K562 (cell line): Measurements from ENCODE around the gene TNPO3. TPM values are rescaled to one million over a fixed set of nuclear protein-coding genes. Genes with fewer than 3 reads are reported as not detected.

Experiments
- ATAC-seq: fragments of 200-7000 bp; cut with Tn5 transposase; 3 replicates; pipeline ENCODE4 v1.9.1; 2020; ENCODE audit warnings: moderate library complexity
- BruUV-seq: library from RNA; stranded (reverse); fragments of 400-500 nt; replicated peaks from 2 replicates; lab custom pipeline; 2021; lab: Mats Ljungman, UMichigan
- CTCF ChIA-PET: fragments of 300-600 bp; formaldehyde crosslinking; extraction: SDS; loops from one replicate; lab custom pipeline; 2021; ENCODE audit warnings: low intra/inter-chr PET ratio; lab: Yijun Ruan, JAX
- POLR2A ChIA-PET: fragments of 300-600, 350-650 bp; sonication (Branson Sonifier 250); formaldehyde crosslinking; extraction: SDS; loops from one replicate; lab custom pipeline; 2021; ENCODE audit warnings: antibody characterized with exemption, inconsistent platforms; lab: Yijun Ruan, JAX
- DNase-seq, 4 experiments: peaks; one replicate each; pipeline versions ENCODE4 v3.0.0 to v3.0.0-alpha.2; 2011 to 2018; ENCODE audit warnings: low spot score in 3 of 4, mixed read lengths in 3 of 4; ENCODE audit errors: extremely low read depth in 1 of 4
- FAIRE-seq: peaks from 2 replicates; lab custom pipeline; 2011; peaks lifted over from hg19 to GRCh38; lab: Jason Lieb, UNC
- H2AFZ ChIP-seq: 2 replicates; pipeline ENCODE4 v1.6.0; 2011; ENCODE audit warnings: low read depth, low read length, control low read depth, inconsistent platforms
- H3K27ac ChIP-seq: fragments of 200-600 bp; 3 replicates; pipeline ENCODE4 v1.8.0; 2011; ENCODE audit warnings: low read depth, mild to moderate bottlenecking, control low read depth, inconsistent platforms, low read length, moderate library complexity, mixed read lengths; ENCODE audit errors: extremely low read depth
- H3K27me3 ChIP-seq, 2 experiments: fragments of 300-600 bp in 1 of 2; 2 replicates in 1 of 2; 3 replicates in 1 of 2; pipeline versions ENCODE4 v1.6.0 to v1.8.0; 2011; ENCODE audit warnings: inconsistent platforms in 2 of 2, low read length in 2 of 2, mild to moderate bottlenecking in 1 of 2, mixed read lengths in 1 of 2, moderate library complexity in 1 of 2; ENCODE audit not compliant: control insufficient read depth in 2 of 2, insufficient read depth in 2 of 2
- H3K36me3 ChIP-seq: fragments of 300-600 bp; 3 replicates; pipeline ENCODE4 v1.8.0; 2011; ENCODE audit warnings: mild to moderate bottlenecking, low read length, inconsistent platforms; ENCODE audit not compliant: control insufficient read depth, insufficient read depth
- H3K4me1 ChIP-seq, 2 experiments: fragments of 200-600 bp in 1 of 2; replicated peaks in 1 of 2; 2 replicates in 1 of 2; 3 replicates in 1 of 2; pipeline versions ENCODE4 v1.5.1 to v1.8.0; 2011; ENCODE audit warnings: inconsistent platforms in 2 of 2, low read length in 2 of 2, mild to moderate bottlenecking in 1 of 2, mixed read lengths in 1 of 2, moderate library complexity in 1 of 2; ENCODE audit not compliant: control insufficient read depth in 2 of 2, insufficient read depth in 2 of 2
- H3K4me2 ChIP-seq: 2 replicates; pipeline ENCODE4 v1.6.1; 2011; ENCODE audit warnings: low read length, control low read depth, inconsistent platforms, mixed read lengths; ENCODE audit not compliant: insufficient read depth
- H3K4me3 ChIP-seq: fragments of 200-600 bp; sonication (generic), shearing (Covaris generic); 2 replicates; pipeline ENCODE4 v1.5.1; 2016; ENCODE audit warnings: control low read depth, inconsistent platforms
- H3K79me2 ChIP-seq: fragments of 200-600 bp; 3 replicates; pipeline ENCODE4 v1.8.0; 2011; ENCODE audit warnings: low read length, inconsistent platforms; ENCODE audit not compliant: control insufficient read depth, insufficient read depth
- H3K9ac ChIP-seq, 2 experiments: 2 replicates each; pipeline versions ENCODE4 v1.6.0 to v1.6.1; 2011; ENCODE audit warnings: low read depth in 2 of 2, low read length in 2 of 2, control low read depth in 1 of 2, inconsistent platforms in 1 of 2, mild to moderate bottlenecking in 1 of 2, mixed read lengths in 1 of 2; ENCODE audit not compliant: insufficient read depth in 1 of 2
- H3K9me1 ChIP-seq: one replicate; pipeline ENCODE4 v1.6.0; 2011; ENCODE audit warnings: inconsistent platforms, mild to moderate bottlenecking, low read length, moderate library complexity; ENCODE audit not compliant: control insufficient read depth, insufficient read depth
- H3K9me3 ChIP-seq: replicated peaks from 2 replicates; pipeline ENCODE4 v1.5.1; 2011; ENCODE audit warnings: low read depth, low read length, inconsistent platforms; ENCODE audit not compliant: control insufficient read depth, insufficient read depth
- H4K20me1 ChIP-seq: replicated peaks from 2 replicates; pipeline ENCODE4 v1.6.1; 2011; ENCODE audit warnings: low read length, inconsistent platforms, mixed read lengths; ENCODE audit not compliant: control insufficient read depth, insufficient read depth
- BMI1 ChIP-seq: fragments of 150-350 bp; IDR thresholded peaks from 2 replicates; pipeline ENCODE4 v1.6.1; 2014; ENCODE audit warnings: low read length
- CHD1 ChIP-seq: fragments of 200-600 bp; sonication (generic); IDR thresholded peaks from one replicate; pipeline ENCODE4 v1.6.1; 2012; ENCODE audit warnings: mild to moderate bottlenecking, moderate library complexity, low read length, inconsistent platforms
- COPS2 ChIP-seq: fragments of 450-650 bp; conservative IDR thresholded peaks from 2 replicates; pipeline ENCODE4 v1.6.1; 2016; ENCODE audit warnings: mild to moderate bottlenecking, moderate library complexity
- GTF2E2 ChIP-seq: fragments of 200-800 bp; sonication (Bioruptor generic); IDR thresholded peaks from 2 replicates; pipeline ENCODE4 v1.6.1; 2016; ENCODE audit warnings: missing genetic modification characterization, missing compliant biosample characterization
- MCM2 ChIP-seq: fragments of 450-650 bp; IDR thresholded peaks from 2 replicates; pipeline ENCODE4 v1.6.1; 2017; ENCODE audit warnings: low read depth, mild to moderate bottlenecking
- MEF2A ChIP-seq: IDR thresholded peaks from 2 replicates; pipeline ENCODE4 v1.6.1; 2011; ENCODE audit warnings: low read depth, mild to moderate bottlenecking, low read length, moderate library complexity; ENCODE audit not compliant: control insufficient read depth
- NCOR1 ChIP-seq: fragments of 450-650 bp; IDR thresholded peaks from 2 replicates; pipeline ENCODE4 v1.6.1; 2016; ENCODE audit warnings: mild to moderate bottlenecking, moderate library complexity
- POU5F1 ChIP-seq: fragments of 150-350 bp; IDR thresholded peaks from 2 replicates; pipeline ENCODE4 v1.6.1; 2014; ENCODE audit warnings: borderline replicate concordance, low read length, low read depth, mild to moderate bottlenecking; ENCODE audit not compliant: partially characterized antibody
- U2AF2 ChIP-seq: fragments of 200-400 bp; formaldehyde crosslinking; optimal IDR thresholded peaks from 2 replicates; pipeline ENCODE3; 2017; ENCODE audit warnings: low read depth, mild to moderate bottlenecking, low read length
- ZNF3 ChIP-seq: fragments of 250-450 bp; sonication (Bioruptor Pico); IDR thresholded peaks from 2 replicates; pipeline ENCODE4 v1.5.0; 2021; ENCODE audit warnings: mild to moderate bottlenecking, moderate library complexity
- ZNF384 ChIP-seq: IDR thresholded peaks from 2 replicates; pipeline ENCODE4 v1.6.1; 2012; ENCODE audit warnings: low read depth, low read length, improper control_type of control experiment
- ZSCAN29 ChIP-seq: fragments of 450-650 bp; IDR thresholded peaks from 2 replicates; pipeline ENCODE4 v1.6.1; 2017
- WGBS: fragments of 100-300 bp; shearing (Covaris generic); methylation state at CpG from one replicate; pipeline ENCODE4 v1.1.6; 2016; ENCODE audit warnings: low coverage, mixed read lengths; ENCODE audit not compliant: insufficient coverage; ENCODE audit errors: missing lambda C conversion rate; 5-methylcytosine and 5-hydroxymethylcytosine counted together
- in situ Hi-C: fragments of 300-500 bp; cut with MboI; formaldehyde crosslinking; loops from 4 replicates; pipeline ENCODE4 v1.15.0; 2018; ENCODE audit warnings: inconsistent platforms, mixed read lengths
- intact Hi-C: fragments of 100-400 bp; cut with micrococcal nuclease; formaldehyde crosslinking; loops from 2 replicates; pipeline ENCODE4 v1.14.2; 2022
- polyA plus RNA-seq, 8 experiments: library from polyadenylated mRNA; depleted of rRNA in 4 of 8; stranded (reverse) in 5 of 8; unstranded in 3 of 8; fragments of >200 nt; fragmentation: Nextera tagmentation in 2 of 8; fragmentation: Illumina TruSeq in 1 of 8; extraction: Ambion mirVana in 2 of 8; extraction: Trizol in 1 of 8; gene quantifications; 2 replicates each; pipeline versions ENCODE4 v1.2.1 to v1.2.3, GENCODE V29; 2011 to 2014; ENCODE audit warnings: inconsistent platforms in 1 of 8, missing spikeins in 1 of 8
- total RNA-seq, 7 experiments: library from RNA; depleted of rRNA in 6 of 7; stranded (reverse); fragments of >200 nt in 6 of 7; fragmentation: Illumina TruSeq in 2 of 7; extraction: Trizol in 2 of 7; gene quantifications; 2 replicates each; pipeline versions ENCODE4 v1.2.1 to v1.2.3, GENCODE V29; 2011 to 2021; ENCODE audit warnings: low replicate concordance in 1 of 7
- TF ChIP-seq, protein P1 (sequence below), 2 experiments: fragments of 450-650 bp; conservative IDR thresholded peaks; 2 replicates each; pipeline ENCODE4 v1.6.1; 2017; ENCODE audit warnings: mild to moderate bottlenecking in 2 of 2, moderate library complexity in 2 of 2
- TF ChIP-seq, protein P2 (sequence below): fragments of 450-650 bp; formaldehyde crosslinking; conservative IDR thresholded peaks from 2 replicates; pipeline ENCODE4 v1.4.0; 2022; ENCODE audit warnings: mild to moderate bottlenecking, missing genetic modification characterization
- TF ChIP-seq, protein P3 (sequence below): fragments of 450-650 bp; IDR thresholded peaks from one replicate; pipeline ENCODE4 v1.6.1; 2018; ENCODE audit warnings: mild to moderate bottlenecking, moderate library complexity; ENCODE audit not compliant: partially characterized antibody
- TF ChIP-seq, protein P4 (sequence below): fragments of 250-450 bp; sonication (Bioruptor Pico); IDR thresholded peaks from 2 replicates; pipeline ENCODE4 v1.8.0; 2022; ENCODE audit warnings: moderate library complexity, mild to moderate bottlenecking, inconsistent platforms

TNPO3 gene
- total and polyA plus RNA-seq, 9 of the 15 experiments (the other 6 are each of a cell fraction or from before 2014, with no cell fraction given) = 35.8 to 125 (median 110) TPM

DNA sequence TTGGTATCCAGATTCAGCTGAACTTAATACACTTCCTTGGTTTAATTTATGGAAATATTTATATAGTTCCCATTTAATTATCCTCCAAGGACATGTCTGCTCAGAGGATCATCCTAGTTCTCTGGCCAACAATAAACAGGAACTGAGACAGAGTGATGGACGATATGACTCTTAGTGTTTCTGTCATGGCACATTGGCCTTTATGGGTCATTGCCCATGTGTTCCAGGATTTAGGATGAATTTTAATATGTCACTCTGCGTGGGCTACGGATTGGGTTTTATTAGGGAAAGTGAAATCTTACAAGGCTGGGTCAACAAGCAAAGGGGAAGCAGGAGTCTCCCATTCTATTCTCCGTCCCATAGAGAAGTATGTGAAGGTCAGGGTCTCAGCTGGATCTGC lies 18.8 kb upstream of the TNPO3 start:
- ChIA-PET POLR2A (interaction anchor here (0.9 to 1.2 kb wide), 2 partner anchors 9 to 11 kb away, joined by 3 read pairs; no protein-coding TSS in a partner anchor), CTCF (no interaction called here)
- ATAC-seq (no peak), DNase-seq (no peak), FAIRE-seq (no peak)
- intact Hi-C loops (no loop called here), in situ Hi-C loops (no loop called here)
- Histone ChIP-seq H3K9ac (no peak overlapping the region), H4K20me1 (no peaks in the 10 kb centered on the region), H3K79me2 (no peaks in the 10 kb centered on the region), H2AFZ (no peak overlapping the region), H3K36me3 (no peaks in the 10 kb centered on the region), H3K27me3 (no peaks in the 10 kb centered on the region), H3K9me3 (no peaks in the 10 kb centered on the region), H3K4me2 (no peak overlapping the region), H3K9me1 (no peaks in the 10 kb centered on the region), H3K27ac (no peak overlapping the region), H3K4me3 (no peak overlapping the region), H3K4me1 (no peaks in the 10 kb centered on the region; a peak in 2 of 5 replicates)
- 40% methylated on average over 4 of the region's 4 CpGs for WGBS
- BruUV-seq = no TSS peak
- TF ChIP-seq, protein P1, sequence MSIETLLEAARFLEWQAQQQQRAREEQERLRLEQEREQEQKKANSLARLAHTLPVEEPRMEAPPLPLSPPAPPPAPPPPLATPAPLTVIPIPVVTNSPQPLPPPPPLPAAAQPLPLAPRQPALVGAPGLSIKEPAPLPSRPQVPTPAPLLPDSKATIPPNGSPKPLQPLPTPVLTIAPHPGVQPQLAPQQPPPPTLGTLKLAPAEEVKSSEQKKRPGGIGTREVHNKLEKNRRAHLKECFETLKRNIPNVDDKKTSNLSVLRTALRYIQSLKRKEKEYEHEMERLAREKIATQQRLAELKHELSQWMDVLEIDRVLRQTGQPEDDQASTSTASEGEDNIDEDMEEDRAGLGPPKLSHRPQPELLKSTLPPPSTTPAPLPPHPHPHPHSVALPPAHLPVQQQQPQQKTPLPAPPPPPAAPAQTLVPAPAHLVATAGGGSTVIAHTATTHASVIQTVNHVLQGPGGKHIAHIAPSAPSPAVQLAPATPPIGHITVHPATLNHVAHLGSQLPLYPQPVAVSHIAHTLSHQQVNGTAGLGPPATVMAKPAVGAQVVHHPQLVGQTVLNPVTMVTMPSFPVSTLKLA (conservative IDR thresholded peaks at IDR 0.05) = no peak
- TF ChIP-seq, protein P2, sequence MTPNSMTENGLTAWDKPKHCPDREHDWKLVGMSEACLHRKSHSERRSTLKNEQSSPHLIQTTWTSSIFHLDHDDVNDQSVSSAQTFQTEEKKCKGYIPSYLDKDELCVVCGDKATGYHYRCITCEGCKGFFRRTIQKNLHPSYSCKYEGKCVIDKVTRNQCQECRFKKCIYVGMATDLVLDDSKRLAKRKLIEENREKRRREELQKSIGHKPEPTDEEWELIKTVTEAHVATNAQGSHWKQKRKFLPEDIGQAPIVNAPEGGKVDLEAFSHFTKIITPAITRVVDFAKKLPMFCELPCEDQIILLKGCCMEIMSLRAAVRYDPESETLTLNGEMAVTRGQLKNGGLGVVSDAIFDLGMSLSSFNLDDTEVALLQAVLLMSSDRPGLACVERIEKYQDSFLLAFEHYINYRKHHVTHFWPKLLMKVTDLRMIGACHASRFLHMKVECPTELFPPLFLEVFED = no peak
- no peak for TF ChIP-seq ZSCAN29
- no peak for TF ChIP-seq BMI1
- no peak for TF ChIP-seq MEF2A
- TF ChIP-seq MCM2 = no peak
- no peak for TF ChIP-seq U2AF2
- no peak for TF ChIP-seq NCOR1
- TF ChIP-seq ZNF384 = no peak
- TF ChIP-seq, protein P3, sequence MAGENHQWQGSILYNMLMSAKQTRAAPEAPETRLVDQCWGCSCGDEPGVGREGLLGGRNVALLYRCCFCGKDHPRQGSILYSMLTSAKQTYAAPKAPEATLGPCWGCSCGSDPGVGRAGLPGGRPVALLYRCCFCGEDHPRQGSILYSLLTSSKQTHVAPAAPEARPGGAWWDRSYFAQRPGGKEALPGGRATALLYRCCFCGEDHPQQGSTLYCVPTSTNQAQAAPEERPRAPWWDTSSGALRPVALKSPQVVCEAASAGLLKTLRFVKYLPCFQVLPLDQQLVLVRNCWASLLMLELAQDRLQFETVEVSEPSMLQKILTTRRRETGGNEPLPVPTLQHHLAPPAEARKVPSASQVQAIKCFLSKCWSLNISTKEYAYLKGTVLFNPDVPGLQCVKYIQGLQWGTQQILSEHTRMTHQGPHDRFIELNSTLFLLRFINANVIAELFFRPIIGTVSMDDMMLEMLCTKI = no peak
- no peak for TF ChIP-seq CHD1
- TF ChIP-seq COPS2 = no peak
- no peak for TF ChIP-seq GTF2E2
- no peak for TF ChIP-seq ZNF3 (CRISPR knock-in tag)
- no peak for TF ChIP-seq POU5F1
- TF ChIP-seq, protein P4, sequence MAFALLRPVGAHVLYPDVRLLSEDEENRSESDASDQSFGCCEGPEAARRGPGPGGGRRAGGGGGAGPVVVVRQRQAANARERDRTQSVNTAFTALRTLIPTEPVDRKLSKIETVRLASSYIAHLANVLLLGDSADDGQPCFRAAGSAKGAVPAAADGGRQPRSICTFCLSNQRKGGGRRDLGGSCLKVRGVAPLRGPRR (CRISPR knock-in tag) = no peak
